Neural progenitor cell (in vitro differentiated cells): ENCODE measurements around the gene ZNF541. TPM values are rescaled to one million over a fixed set of nuclear protein-coding genes. Genes with fewer than 3 reads are reported as not detected.

Experiments
- DNase-seq: peaks from one replicate; pipeline ENCODE4 v3.0.0-alpha.2; 2016; ENCODE audit warnings: low spot score
- H2AFZ ChIP-seq: fragments of 200-600 bp; sonication (generic); replicated peaks from 2 replicates; pipeline ENCODE4 v1.6.1; 2016; ENCODE audit warnings: antibody characterized with exemption
- H3F3A ChIP-seq: fragments of 200-600 bp; sonication (generic); 2 replicates; pipeline ENCODE4 v1.6.1; 2016; ENCODE audit warnings: antibody characterized with exemption, low read depth
- H3K27ac ChIP-seq: fragments of 200-600 bp; sonication (generic); 2 replicates; pipeline ENCODE4 v1.5.1; 2016; ENCODE audit warnings: mild to moderate bottlenecking
- H3K27me3 ChIP-seq: fragments of 200-600 bp; sonication (generic); 2 replicates; pipeline ENCODE4 v1.6.1; 2016; ENCODE audit warnings: mild to moderate bottlenecking, moderate library complexity
- H3K36me3 ChIP-seq: fragments of 200-600 bp; sonication (generic); 2 replicates; pipeline ENCODE4 v1.5.1; 2016
- H3K4me1 ChIP-seq: fragments of 200-600 bp; sonication (generic); 2 replicates; pipeline ENCODE4 v1.6.1; 2016; ENCODE audit warnings: mixed run types
- H3K4me2 ChIP-seq: fragments of 200-600 bp; sonication (generic); 2 replicates; pipeline ENCODE4 v1.6.1; 2016
- H3K4me3 ChIP-seq: fragments of 200-600 bp; sonication (generic); 2 replicates; pipeline ENCODE4 v1.5.1; 2016
- H3K79me2 ChIP-seq: fragments of 200-600 bp; sonication (generic); 2 replicates; pipeline ENCODE4 v1.6.1; 2016; ENCODE audit warnings: low read depth
- H3K9ac ChIP-seq: fragments of 200-600 bp; sonication (generic); 2 replicates; pipeline ENCODE4 v1.6.1; 2016
- H3K9me3 ChIP-seq: fragments of 200-600 bp; sonication (generic); 2 replicates; pipeline ENCODE4 v1.5.1; 2016; ENCODE audit warnings: low read depth
- H4K20me1 ChIP-seq: fragments of 200-600 bp; sonication (generic); 2 replicates; pipeline ENCODE4 v1.6.1; 2016; ENCODE audit warnings: low read depth
- H3K27ac Mint-ChIP-seq: 3 replicates; pipeline ENCODE4 v1.8.0; 2021; ENCODE audit warnings: mixed read lengths
- H3K27me3 Mint-ChIP-seq: 2 replicates; pipeline ENCODE4 v1.8.0; 2022; ENCODE audit warnings: low read depth, mild to moderate bottlenecking, inconsistent platforms, moderate library complexity, mixed read lengths; ENCODE audit not compliant: insufficient read depth
- H3K36me3 Mint-ChIP-seq: 3 replicates; pipeline ENCODE4 v1.8.0; 2021; ENCODE audit warnings: mixed read lengths
- H3K4me1 Mint-ChIP-seq: 3 replicates; pipeline ENCODE4 v1.8.0; 2021; ENCODE audit warnings: mixed read lengths
- H3K4me3 Mint-ChIP-seq: 3 replicates; pipeline ENCODE4 v1.8.0; 2021; ENCODE audit warnings: mild to moderate bottlenecking, moderate library complexity, mixed read lengths
- H3K9me3 Mint-ChIP-seq: 3 replicates; pipeline ENCODE4 v1.8.0; 2020; ENCODE audit warnings: mixed read lengths
- CTCF ChIP-seq: fragments of 200-600 bp; sonication (generic); IDR thresholded peaks from 2 replicates; pipeline ENCODE4 v1.5.1; 2017; ENCODE audit warnings: antibody characterized with exemption, mild to moderate bottlenecking
- EZH2 ChIP-seq: fragments of 200-600 bp; sonication (generic); IDR thresholded peaks from 2 replicates; pipeline ENCODE4 v1.6.1; 2017; ENCODE audit warnings: antibody characterized with exemption, mild to moderate bottlenecking, moderate library complexity
- EZH2phosphoT487 ChIP-seq: fragments of 200-600 bp; sonication (generic); IDR thresholded peaks from 2 replicates; pipeline ENCODE4 v1.6.1; 2017; ENCODE audit warnings: antibody characterized with exemption
- total RNA-seq: library from RNA; depleted of rRNA; stranded (reverse); fragments of >200 nt; gene quantifications from 2 replicates; pipeline ENCODE4 v1.2.3, GENCODE V29; 2015; ENCODE audit warnings: low replicate concordance

ZNF541 gene
- total RNA-seq, 1 donor from 2014 or later, result not detected

- no peaks in the 10 kb centered on the region for H3K4me1 ChIP-seq
- Mint-ChIP-seq H3K36me3 (no peaks in the 10 kb centered on the region), H3K4me3 (no peak overlapping the region), H3K27ac (no peak overlapping the region), H3K9me3 (no peaks in the 10 kb centered on the region), H3K27me3 (peaks cover 9% of the 10 kb centered on the region), H3K4me1 (no peaks in the 10 kb centered on the region)
- H3K36me3 ChIP-seq, result no peaks in the 10 kb centered on the region
- no peak overlapping the region for H3K9ac ChIP-seq
- H2AFZ ChIP-seq, result no peak overlapping the region
- no peaks in the 10 kb centered on the region for H3F3A ChIP-seq
- no peaks in the 10 kb centered on the region for H3K79me2 ChIP-seq
- H3K9me3 ChIP-seq, result no peaks in the 10 kb centered on the region
- H3K27ac ChIP-seq, result no peak overlapping the region
- H3K4me3 ChIP-seq, result no peak overlapping the region
- H3K4me2 ChIP-seq, result no peak overlapping the region
- H4K20me1 ChIP-seq, result no peaks in the 10 kb centered on the region
- H3K27me3 ChIP-seq, result no peaks in the 10 kb centered on the region
- no peak for TF ChIP-seq CTCF
- no peak for TF ChIP-seq EZH2phosphoT487
- TF ChIP-seq EZH2, result no peak
- DNase-seq, result no peak
Observed at GRCh38 chr19:47534628-47535027, 38.3 kb downstream of the ZNF541 start.

- no peaks in the 10 kb centered on the region for H3K79me2 ChIP-seq
- H3K4me2 ChIP-seq, result no peak overlapping the region
- no peaks in the 10 kb centered on the region for H3K27me3 ChIP-seq
- Mint-ChIP-seq H3K27ac (no peak overlapping the region), H3K27me3 (peaks cover 6% of the 10 kb centered on the region), H3K4me3 (no peak overlapping the region), H3K4me1 (no peaks in the 10 kb centered on the region), H3K36me3 (no peaks in the 10 kb centered on the region), H3K9me3 (no peaks in the 10 kb centered on the region)
- H3K36me3 ChIP-seq, result no peaks in the 10 kb centered on the region
- H3K27ac ChIP-seq, result no peak overlapping the region
- no peak overlapping the region for H3K4me3 ChIP-seq
- H3F3A ChIP-seq, result no peaks in the 10 kb centered on the region
- H2AFZ ChIP-seq, result no peak overlapping the region
- H3K9me3 ChIP-seq, result no peaks in the 10 kb centered on the region
- no peak overlapping the region for H3K9ac ChIP-seq
- TF ChIP-seq EZH2 (no peak), EZH2phosphoT487 (no peak), CTCF (no peak)
- H3K4me1 ChIP-seq, result no peaks in the 10 kb centered on the region
- no peaks in the 10 kb centered on the region for H4K20me1 ChIP-seq
- no peak for DNase-seq
Observed at GRCh38 chr19:47531640-47532387, 41.1 kb downstream of the ZNF541 start.

- Histone ChIP-seq H3K27me3 (no peaks in the 10 kb centered on the region), H3K9me3 (no peaks in the 10 kb centered on the region), H3F3A (no peaks in the 10 kb centered on the region), H3K36me3 (no peaks in the 10 kb centered on the region), H3K4me2 (no peak overlapping the region), H3K4me1 (no peaks in the 10 kb centered on the region), H2AFZ (no peak overlapping the region), H3K79me2 (no peaks in the 10 kb centered on the region), H3K4me3 (no peak overlapping the region), H4K20me1 (no peaks in the 10 kb centered on the region), H3K9ac (no peak overlapping the region), H3K27ac (no peak overlapping the region)
- H3K27me3 Mint-ChIP-seq, result peaks cover 6% of the 10 kb centered on the region
- TF ChIP-seq EZH2 (no peak), EZH2phosphoT487 (no peak), CTCF (no peak)
- H3K36me3 Mint-ChIP-seq, result no peaks in the 10 kb centered on the region
- H3K4me1 Mint-ChIP-seq, result no peaks in the 10 kb centered on the region
- DNase-seq, result no peak
- H3K4me3 Mint-ChIP-seq, result no peak overlapping the region
- H3K9me3 Mint-ChIP-seq, result no peaks in the 10 kb centered on the region
- H3K27ac Mint-ChIP-seq, result no peak overlapping the region
Observed at GRCh38 chr19:47529018-47529742, 43.8 kb downstream of the ZNF541 start.
